Tibial artery (tissue), 4 donors: ENCODE results near the gene METTL16.

Experiments used
- DNase-seq, 2 donors: peaks; one replicate each; pipeline ENCODE4 v3.0.0-alpha.2; 2019
- H3K27ac ChIP-seq, 2 donors: fragments of 200-600 bp; sonication (generic) in 1 of 2; 1 replicate in 1 of 2; 2 replicates in 1 of 2; pipeline ENCODE4 v1.5.1; 2018 to 2019; ENCODE audit warnings: mild to moderate bottlenecking in 1 of 2
- H3K27me3 ChIP-seq, 2 donors: fragments of 200-600 bp; sonication (generic) in 1 of 2; one replicate each; pipeline versions ENCODE4 v1.5.1 to v1.6.0; 2016 to 2019
- H3K36me3 ChIP-seq, 3 donors: fragments of 200-600 bp; sonication (generic) in 2 of 3; one replicate each; pipeline ENCODE4 v1.5.1; 2016 to 2019; ENCODE audit warnings: mild to moderate bottlenecking in 2 of 3
- H3K4me1 ChIP-seq, 4 donors: fragments of 200-600 bp; sonication (generic) in 2 of 4; 1 replicate in 3 of 4; 2 replicates in 1 of 4; pipeline ENCODE4 v1.5.1; 2016 to 2019
- H3K4me3 ChIP-seq, 2 donors: fragments of 200-600 bp; sonication (generic) in 1 of 2; 1 replicate in 1 of 2; 2 replicates in 1 of 2; pipeline ENCODE4 v1.5.1; 2018 to 2019; ENCODE audit warnings: mild to moderate bottlenecking in 2 of 2
- H3K9me3 ChIP-seq, 3 donors: fragments of 200-600 bp; sonication (generic) in 1 of 3; one replicate each; pipeline ENCODE4 v1.5.1; 2016 to 2019
- intact Hi-C: fragments of 100-400 bp; cut with DNase I; formaldehyde crosslinking; loops from one replicate; pipeline ENCODE4 v1.15.0; 2023; ENCODE audit warnings: low total_unique reads
- TF ChIP-seq, protein P1 (sequence below), 2 experiments: fragments of 200-600 bp in 1 of 2; fragments of 450-650 bp in 1 of 2; IDR thresholded peaks; one replicate each; pipeline ENCODE4 v1.5.1; 2017 to 2019; ENCODE audit warnings: antibody characterized with exemption in 2 of 2, mild to moderate bottlenecking in 1 of 2, moderate library complexity in 1 of 2

The METTL16 gene

DNA sequence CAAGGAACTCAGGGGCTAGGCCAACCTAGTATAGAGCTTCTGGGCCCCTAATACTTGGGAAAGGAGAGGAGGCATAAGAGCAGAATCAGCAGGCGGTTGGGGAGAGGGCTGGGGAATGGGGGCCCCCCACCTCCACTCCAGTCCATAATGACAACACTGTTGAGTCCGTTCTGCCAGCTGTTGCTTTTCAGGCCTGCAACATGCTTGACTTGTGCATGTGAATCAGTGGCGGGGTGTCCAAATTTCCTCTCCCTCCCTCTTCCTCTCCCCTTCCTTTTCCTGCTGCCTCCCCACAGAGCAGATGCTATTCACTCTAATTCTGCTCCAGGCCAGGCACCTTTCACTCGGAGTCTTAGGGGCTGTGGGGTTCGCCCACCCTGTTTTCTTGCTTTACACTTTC lies 142.6 kb downstream of the METTL16 start:
- Histone ChIP-seq H3K4me1 (no peaks in the 10 kb centered on the region), H3K4me3 (no peak overlapping the region), H3K9me3 (no peaks in the 10 kb centered on the region), H3K27ac (no peak overlapping the region), H3K36me3 (peaks cover 6 to 98% (median 41%) of the 10 kb centered on the region in 3 donors), H3K27me3 (no peaks in the 10 kb centered on the region)
- intact Hi-C loops: no loop called here
- no peak for DNase-seq
- TF ChIP-seq, protein P1, sequence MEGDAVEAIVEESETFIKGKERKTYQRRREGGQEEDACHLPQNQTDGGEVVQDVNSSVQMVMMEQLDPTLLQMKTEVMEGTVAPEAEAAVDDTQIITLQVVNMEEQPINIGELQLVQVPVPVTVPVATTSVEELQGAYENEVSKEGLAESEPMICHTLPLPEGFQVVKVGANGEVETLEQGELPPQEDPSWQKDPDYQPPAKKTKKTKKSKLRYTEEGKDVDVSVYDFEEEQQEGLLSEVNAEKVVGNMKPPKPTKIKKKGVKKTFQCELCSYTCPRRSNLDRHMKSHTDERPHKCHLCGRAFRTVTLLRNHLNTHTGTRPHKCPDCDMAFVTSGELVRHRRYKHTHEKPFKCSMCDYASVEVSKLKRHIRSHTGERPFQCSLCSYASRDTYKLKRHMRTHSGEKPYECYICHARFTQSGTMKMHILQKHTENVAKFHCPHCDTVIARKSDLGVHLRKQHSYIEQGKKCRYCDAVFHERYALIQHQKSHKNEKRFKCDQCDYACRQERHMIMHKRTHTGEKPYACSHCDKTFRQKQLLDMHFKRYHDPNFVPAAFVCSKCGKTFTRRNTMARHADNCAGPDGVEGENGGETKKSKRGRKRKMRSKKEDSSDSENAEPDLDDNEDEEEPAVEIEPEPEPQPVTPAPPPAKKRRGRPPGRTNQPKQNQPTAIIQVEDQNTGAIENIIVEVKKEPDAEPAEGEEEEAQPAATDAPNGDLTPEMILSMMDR (IDR thresholded peaks at IDR 0.05): no peak

DNA sequence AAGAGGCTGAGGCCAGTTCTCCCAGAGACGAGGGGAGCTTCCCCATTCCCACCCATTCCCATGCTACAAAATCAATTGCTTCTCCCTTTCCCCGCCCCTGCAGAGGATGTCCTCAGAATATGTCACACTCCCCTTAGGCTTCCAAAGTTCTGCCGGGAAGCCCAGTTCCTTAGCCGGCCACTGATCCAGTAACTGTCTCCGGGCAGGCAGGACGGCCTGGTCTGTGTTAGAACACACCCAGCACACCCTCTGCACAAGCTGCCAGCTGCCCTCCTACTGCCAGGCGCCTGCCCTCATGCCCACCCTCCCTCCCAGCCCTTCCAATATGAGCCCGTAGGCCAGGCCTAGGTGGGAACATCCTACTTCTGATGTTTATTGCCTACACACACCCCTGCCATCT lies 143.3 kb downstream of the METTL16 start:
- H3K36me3 ChIP-seq: peaks cover 5 to 98% (median 40%) of the 10 kb centered on the region in 3 donors
- no peaks in the 10 kb centered on the region for H3K9me3 ChIP-seq
- no peaks in the 10 kb centered on the region for H3K27me3 ChIP-seq
- TF ChIP-seq, protein P1 (IDR thresholded peaks at IDR 0.05): no peak
- intact Hi-C loops: no loop called here
- DNase-seq: no peak
- no peak overlapping the region for H3K27ac ChIP-seq
- no peaks in the 10 kb centered on the region for H3K4me1 ChIP-seq
- no peak overlapping the region for H3K4me3 ChIP-seq

- Histone ChIP-seq H3K27ac (no peak overlapping the region), H3K9me3 (no peaks in the 10 kb centered on the region), H3K27me3 (no peaks in the 10 kb centered on the region), H3K36me3 (peaks cover 5 to 97% (median 36%) of the 10 kb centered on the region in 3 donors), H3K4me1 (no peaks in the 10 kb centered on the region), H3K4me3 (no peak overlapping the region)
- TF ChIP-seq, protein P1 (IDR thresholded peaks at IDR 0.05): no peak
- no peak for DNase-seq
- intact Hi-C loops: no loop called here
Measured at GRCh38 chr17:2366747-2367494, 144.8 kb downstream of the METTL16 start.
